B cell (primary cell): ENCODE measurements around the gene AQP9. TPM values are rescaled to one million over a fixed set of nuclear protein-coding genes. Genes with fewer than 3 reads are reported as not detected.

Experiments used
- ATAC-seq: fragments of 200-7000 bp; cut with Tn5 transposase; one replicate; pipeline ENCODE4 v1.10.0; 2021; ENCODE audit warnings: low read depth, mild to moderate bottlenecking, moderate number of reproducible peaks, moderate library complexity
- CTCF ChIA-PET: fragments of 350-600 bp; sonication (Branson Sonifier 250); formaldehyde crosslinking; loops from one replicate; lab custom pipeline; 2021; ENCODE audit warnings: antibody characterized with exemption, inconsistent platforms; lab: Charles Lee
- POLR2A ChIA-PET: fragments of 350-600 bp; sonication (Branson Sonifier 250); formaldehyde crosslinking; loops from one replicate; lab custom pipeline; 2021; ENCODE audit warnings: antibody characterized with exemption; lab: Charles Lee
- DNase-seq: peaks from one replicate; pipeline ENCODE4 v3.0.0; 2013
- H2AFZ ChIP-seq: 2 replicates; pipeline ENCODE4 v1.6.1; 2012; ENCODE audit warnings: mild to moderate bottlenecking, low read depth, low read length; ENCODE audit not compliant: insufficient read depth, poor library complexity, severe bottlenecking
- H3K27ac ChIP-seq, 2 donors: 1 replicate in 1 of 2; 2 replicates in 1 of 2; pipeline ENCODE4 v1.5.1; 2012 to 2013; ENCODE audit warnings: low read length in 2 of 2, mild to moderate bottlenecking in 2 of 2, moderate library complexity in 1 of 2
- H3K27me3 ChIP-seq, 4 experiments: fragments of 200-600 bp in 1 of 4; sonication (generic) in 1 of 4; replicated peaks in 1 of 4; 1 replicate in 2 of 4; 2 replicates in 2 of 4; pipeline versions ENCODE4 v1.6.1 to v1.7.0; 2013 to 2016; ENCODE audit warnings: low read length in 3 of 4, mild to moderate bottlenecking in 2 of 4, mixed read lengths in 1 of 4, moderate library complexity in 1 of 4; ENCODE audit not compliant: insufficient read depth in 4 of 4, control insufficient read depth in 3 of 4; ENCODE audit errors: control extremely low read depth in 1 of 4
- H3K36me3 ChIP-seq, 2 experiments: replicated peaks in 1 of 2; 1 replicate in 1 of 2; 2 replicates in 1 of 2; pipeline versions ENCODE4 v1.6.1 to v1.7.1; 2013; ENCODE audit warnings: low read length in 1 of 2; ENCODE audit not compliant: insufficient read depth in 2 of 2, control insufficient read depth in 1 of 2; ENCODE audit errors: control extremely low read depth in 1 of 2, extremely low read depth in 1 of 2
- H3K4me1 ChIP-seq, 2 donors: fragments of 200-600 bp in 1 of 2; sonication (generic) in 1 of 2; 1 replicate in 1 of 2; 2 replicates in 1 of 2; pipeline versions ENCODE4 v1.5.1 to v1.6.1; 2013 to 2017; ENCODE audit warnings: low read length in 2 of 2; ENCODE audit not compliant: control insufficient read depth in 2 of 2, insufficient read depth in 2 of 2
- H3K4me2 ChIP-seq: replicated peaks from 2 replicates; pipeline ENCODE3; 2012; ENCODE audit warnings: mild to moderate bottlenecking, low read depth, low read length; ENCODE audit not compliant: poor library complexity, severe bottlenecking
- H3K4me3 ChIP-seq, 5 experiments: fragments of 200-600 bp in 1 of 5; sonication (generic) in 1 of 5; 1 replicate in 3 of 5; 2 replicates in 2 of 5; pipeline versions ENCODE4 v1.5.1 to v1.7.0; 2011 to 2016; ENCODE audit warnings: low read length in 4 of 5, mild to moderate bottlenecking in 4 of 5, low read depth in 2 of 5, control low read depth in 1 of 5, moderate library complexity in 1 of 5; ENCODE audit not compliant: insufficient read depth in 1 of 5; ENCODE audit errors: control extremely low read depth in 1 of 5, extremely low read depth in 1 of 5
- H3K79me2 ChIP-seq: fragments of 200-600 bp; sonication (generic); one replicate; pipeline ENCODE4 v1.6.0; 2016; ENCODE audit warnings: low read length; ENCODE audit not compliant: control insufficient read depth, insufficient read depth
- H3K9ac ChIP-seq: fragments of 200-600 bp; sonication (generic); 2 replicates; pipeline ENCODE4 v1.6.1; 2017; ENCODE audit warnings: mild to moderate bottlenecking, low read length, moderate library complexity
- H3K9me3 ChIP-seq, 3 donors: one replicate each; pipeline versions ENCODE4 v1.6.1 to v1.7.1; 2013; ENCODE audit warnings: low read length in 2 of 3; ENCODE audit not compliant: control insufficient read depth in 2 of 3, insufficient read depth in 1 of 3; ENCODE audit errors: control extremely low read depth in 1 of 3
- H4K20me1 ChIP-seq: 2 replicates; pipeline ENCODE4 v1.6.0; 2012; ENCODE audit warnings: mild to moderate bottlenecking, low read length; ENCODE audit not compliant: insufficient read depth, control insufficient read depth, poor library complexity, severe bottlenecking
- H3K27ac Mint-ChIP-seq: one replicate; pipeline ENCODE4 v1.8.0; 2021; ENCODE audit warnings: mixed read lengths
- H3K27me3 Mint-ChIP-seq: one replicate; pipeline ENCODE4 v1.8.0; 2021; ENCODE audit warnings: mixed read lengths
- H3K4me1 Mint-ChIP-seq: one replicate; pipeline ENCODE4 v1.8.0; 2021; ENCODE audit warnings: mixed read lengths
- H3K4me3 Mint-ChIP-seq: one replicate; pipeline ENCODE4 v1.8.0; 2021; ENCODE audit warnings: mixed read lengths
- H3K9me3 Mint-ChIP-seq: one replicate; pipeline ENCODE4 v1.8.0; 2022; ENCODE audit warnings: mixed read lengths; ENCODE audit not compliant: insufficient read depth
- CTCF ChIP-seq: fragments of 200-600 bp; IDR thresholded peaks from one replicate; pipeline ENCODE4 v1.8.0; 2022; ENCODE audit warnings: antibody characterized with exemption, mild to moderate bottlenecking
- EZH2 ChIP-seq: IDR thresholded peaks from 2 replicates; pipeline ENCODE4 v1.6.1; 2012; ENCODE audit warnings: borderline replicate concordance, low read depth, mild to moderate bottlenecking, moderate library complexity, low read length; ENCODE audit not compliant: insufficient read depth, poor library complexity, severe bottlenecking
- WGBS: methylation state at CpG from one replicate; pipeline ENCODE4 v1.1.5; 2013; ENCODE audit warnings: missing lambda C conversion rate; ENCODE audit not compliant: insufficient coverage; 5-methylcytosine and 5-hydroxymethylcytosine counted together
- intact Hi-C: fragments of 100-400 bp; cut with micrococcal nuclease; formaldehyde crosslinking; loops from one replicate; pipeline ENCODE4 v1.10.0; 2022
- polyA plus RNA-seq: library from polyadenylated mRNA; depleted of rRNA; stranded (reverse); fragments of >200 nt; gene quantifications from 2 replicates; pipeline ENCODE4 v1.2.3, GENCODE V29; 2012
- total RNA-seq, 2 donors: library from RNA; stranded (reverse); fragments of 120-200 nt in 1 of 2; gene quantifications; 1 replicate in 1 of 2; 2 replicates in 1 of 2; pipeline versions ENCODE4 v1.2.3 to v1.2.4, GENCODE V29; 2013 to 2022

AQP9 gene
- total and polyA plus RNA-seq, 2 donors (not counting 1 experiment from before 2014, with no cell fraction given): 0.10 TPM; not detected in 1

- Histone ChIP-seq H3K36me3 (no peaks in the 10 kb centered on the region), H3K27me3 (peaks cover 0 to 14% (median 0%) of the 10 kb centered on the region in 4 experiments), H2AFZ (no peak overlapping the region), H3K27ac (no peak overlapping the region), H3K4me3 (no peak overlapping the region), H3K79me2 (no peaks in the 10 kb centered on the region), H3K4me1 (no peaks in the 10 kb centered on the region), H3K4me2 (no peak overlapping the region), H3K9ac (no peak overlapping the region), H3K9me3 (no peaks in the 10 kb centered on the region), H4K20me1 (no peaks in the 10 kb centered on the region)
- TF ChIP-seq CTCF (no peak), EZH2 (no peak)
- H3K27me3 Mint-ChIP-seq: peaks cover 27% of the 10 kb centered on the region
- DNase-seq (no peak), ATAC-seq (no peak)
- H3K27ac Mint-ChIP-seq: no peak overlapping the region
- WGBS: 96% methylated on average over 5 of the region's 7 CpGs
- CTCF ChIA-PET: no interaction called here
- H3K9me3 Mint-ChIP-seq: no peaks in the 10 kb centered on the region
- POLR2A ChIA-PET: no interaction called here
- intact Hi-C loops: no loop called here
- no peaks in the 10 kb centered on the region for H3K4me1 Mint-ChIP-seq
- no peak overlapping the region for H3K4me3 Mint-ChIP-seq
These were observed 41.0 kb downstream of the AQP9 start for GRCh38 chr15:58179206-58179605.

- Mint-ChIP-seq H3K27me3 (peaks cover 29% of the 10 kb centered on the region), H3K9me3 (no peaks in the 10 kb centered on the region), H3K4me1 (no peaks in the 10 kb centered on the region), H3K4me3 (no peak overlapping the region), H3K27ac (no peak overlapping the region)
- Histone ChIP-seq H3K4me1 (no peaks in the 10 kb centered on the region), H3K27ac (no peak overlapping the region), H4K20me1 (no peaks in the 10 kb centered on the region), H3K36me3 (no peaks in the 10 kb centered on the region), H3K79me2 (no peaks in the 10 kb centered on the region), H3K27me3 (peaks cover 0 to 14% (median 0%) of the 10 kb centered on the region in 4 experiments), H3K9ac (no peak overlapping the region), H3K4me2 (no peak overlapping the region), H2AFZ (no peak overlapping the region), H3K4me3 (no peak overlapping the region), H3K9me3 (no peaks in the 10 kb centered on the region)
- CTCF ChIA-PET: no interaction called here
- 62% methylated on average over 4 of the region's 8 CpGs for WGBS
- TF ChIP-seq EZH2 (no peak), CTCF (no peak)
- POLR2A ChIA-PET: no interaction called here
- intact Hi-C loops: no loop called here
- ATAC-seq: no peak
- DNase-seq: no peak
These were observed 41.7 kb downstream of the AQP9 start for GRCh38 chr15:58179741-58180381.
